Ovary (tissue), 9 donors: ENCODE data around the gene TBC1D5. TPM values are rescaled to one million over a fixed set of nuclear protein-coding genes. Genes with fewer than 3 reads are reported as not detected.
"Not testable (repeated sequence)": the region's sequence is repeated elsewhere in the genome, so short reads cannot be mapped to it uniquely, and the experiment has no call there.

Experiments used
- DNase-seq, 5 donors: peaks; one replicate each; pipeline ENCODE4 v3.0.0-alpha.2; 2019 to 2020
- H3K27ac ChIP-seq, 2 donors: fragments of 200-600 bp; one replicate each; pipeline versions ENCODE4 v1.5.1 to v1.8.0; 2019 to 2022
- H3K27me3 ChIP-seq: fragments of 200-600 bp; one replicate; pipeline ENCODE4 v1.8.0; 2022
- H3K36me3 ChIP-seq: fragments of 200-600 bp; sonication (generic); one replicate; pipeline ENCODE4 v1.5.1; 2019
- H3K4me1 ChIP-seq: one replicate; pipeline ENCODE4 v1.8.1; 2013; ENCODE audit warnings: mild to moderate bottlenecking, moderate library complexity; ENCODE audit not compliant: insufficient read depth
- H3K4me3 ChIP-seq: fragments of 200-600 bp; sonication (generic); one replicate; pipeline ENCODE4 v1.5.1; 2017
- H3K9me3 ChIP-seq, 2 donors: fragments of 200-600 bp in 1 of 2; sonication (generic) in 1 of 2; one replicate each; pipeline versions ENCODE4 v1.5.1 to v1.8.1; 2013 to 2019; ENCODE audit warnings: mild to moderate bottlenecking in 1 of 2, moderate library complexity in 1 of 2
- CTCF ChIP-seq, 3 donors: fragments of 450-650 bp in 2 of 3; fragments of 200-600 bp in 1 of 3; IDR thresholded peaks; one replicate each; pipeline versions ENCODE4 v1.5.1 to v1.8.0; 2016 to 2022; ENCODE audit warnings: antibody characterized with exemption in 3 of 3, mild to moderate bottlenecking in 1 of 3
- EP300 ChIP-seq: sonication (generic); formaldehyde crosslinking; IDR thresholded peaks from one replicate; pipeline ENCODE4 v1.6.1; 2017; ENCODE audit warnings: antibody characterized with exemption
- POLR2A ChIP-seq: fragments of 450-650 bp; IDR thresholded peaks from one replicate; pipeline ENCODE4 v1.6.1; 2017; ENCODE audit warnings: antibody characterized with exemption, mild to moderate bottlenecking, moderate library complexity
- WGBS, 3 donors: extraction: QIAGEN DNeasy Blood & Tissue Kit in 1 of 3; methylation state at CpG; one replicate each; pipeline versions ENCODE4 v1.1.5 to v1.1.7; 2013 to 2017; 5-methylcytosine and 5-hydroxymethylcytosine counted together
- intact Hi-C, 4 donors: fragments of 100-400 bp; cut with DNase I; formaldehyde crosslinking; loops; one replicate each; pipeline versions ENCODE4 v1.11.0 to v1.15.1; 2022 to 2023
- polyA plus RNA-seq, 2 donors: library from polyadenylated mRNA; stranded (reverse); fragments of 200-250 nt in 1 of 2; fragments of 350-450 nt in 1 of 2; fragmentation: Illumina TruSeq in 1 of 2; extraction: RNeasy Lipid Tissue Mini Kit (QIAGEN cat#74804) in 1 of 2; gene quantifications; one replicate each; pipeline ENCODE4 v1.2.3, GENCODE V29; 2013 to 2014
- total RNA-seq, 7 donors: library from RNA; depleted of rRNA in 2 of 7; stranded (reverse); fragments of >200 nt in 2 of 7; fragmentation: NEBNext Ultra II Directional in 3 of 7; extraction: Animal tissue kit (Norgen Biotek cat#: 25700) in 3 of 7; gene quantifications; one replicate each; pipeline versions ENCODE4 v1.1.0 to v1.2.4, GENCODE V29; 2016 to 2023
- donor health status: DM: no; HTN: no; CAD: no; lungs with moderate emphysema.
- donor health status: DM: no; HTN: no; CAD: no.
- donor health status: Bipolar disorder and iron deficiency.
- donor health status: DM: yes; HTN: yes; CAD: no.
- donor health status: DM: no; HTN: no; CAD: no.
- donor health status: DM: yes; HTN: yes; CAD: no.

TBC1D5 gene
- total and polyA plus RNA-seq, 9 donors: 20.7 to 73.5 (median 61.0) TPM

GRCh38 chr3:17775073-17775472 is 32.6 kb upstream of the TBC1D5 start:
- TF ChIP-seq CTCF (IDR thresholded peaks at IDR 0.05): no peak
- no peak for TF ChIP-seq POLR2A
- H3K9me3 ChIP-seq: no peaks in the 10 kb centered on the region
- no peak overlapping the region for H3K27ac ChIP-seq
- no peak overlapping the region for H3K4me3 ChIP-seq
- no peaks in the 10 kb centered on the region for H3K4me1 ChIP-seq
- WGBS, 3 donors: 81 to 88% (median 84%) methylated on average over 8 of the region's 8 CpGs
- H3K36me3 ChIP-seq: no peaks in the 10 kb centered on the region
- intact Hi-C loops: no loop called here
- H3K27me3 ChIP-seq: no peaks in the 10 kb centered on the region
- no peak for DNase-seq

DNA sequence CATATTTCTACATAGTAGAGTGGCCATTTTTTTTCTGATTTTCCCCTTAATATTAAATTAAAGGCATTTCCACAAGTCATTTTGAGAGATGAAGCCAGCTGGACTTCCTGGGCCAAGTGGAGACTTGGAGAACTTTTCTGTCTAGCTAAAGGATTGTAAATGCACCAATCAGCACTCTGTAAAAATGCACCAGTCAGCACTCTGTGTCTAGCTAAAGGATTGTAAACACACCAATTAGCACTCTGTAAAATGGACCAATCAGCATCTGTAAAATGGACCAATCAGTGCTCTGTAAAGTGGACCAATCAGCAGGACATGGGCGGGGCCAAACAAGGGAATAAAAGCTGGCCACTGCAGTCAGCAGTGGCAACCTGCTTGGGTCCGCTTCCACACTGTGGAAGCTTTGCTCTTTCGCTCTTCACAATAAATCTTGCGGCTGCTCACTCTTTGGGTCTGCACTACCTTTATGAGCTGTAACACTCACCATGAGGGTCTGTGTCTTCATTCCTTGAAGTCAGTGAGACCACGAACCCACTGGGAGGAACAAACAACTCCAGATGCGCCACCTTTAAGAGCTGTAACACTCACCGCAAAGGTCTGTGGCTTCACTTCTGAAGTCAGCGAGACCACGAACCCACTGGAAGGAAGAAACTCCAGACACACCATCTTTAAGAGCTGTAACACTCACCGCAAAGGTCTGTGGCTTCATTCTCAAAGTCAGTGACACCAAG is 31.9 kb upstream of the TBC1D5 start:
- WGBS, 3 donors: 91 to 95% (median 92%) methylated on average over 10 of the region's 10 CpGs
- H3K4me3 ChIP-seq, H3K9me3 ChIP-seq, H3K36me3 ChIP-seq, H3K27me3 ChIP-seq, H3K4me1 ChIP-seq, H3K27ac ChIP-seq, DNase-seq, intact Hi-C loops: not testable (repeated sequence)

- intact Hi-C loops: no loop called here
- WGBS, 3 donors: 90 to 94% (median 93%) methylated on average over 3 of the region's 3 CpGs
- no peaks in the 10 kb centered on the region for H3K9me3 ChIP-seq
- H3K4me1 ChIP-seq: no peaks in the 10 kb centered on the region
- no peak for TF ChIP-seq CTCF (IDR thresholded peaks at IDR 0.05)
- TF ChIP-seq POLR2A: no peak
- TF ChIP-seq EP300: no peak
- no peaks in the 10 kb centered on the region for H3K36me3 ChIP-seq
- H3K4me3 ChIP-seq: no peak overlapping the region
- no peaks in the 10 kb centered on the region for H3K27me3 ChIP-seq
- DNase-seq: no peak
- H3K27ac ChIP-seq: no peak overlapping the region
These were observed 30.1 kb upstream of the TBC1D5 start for GRCh38 chr3:17772556-17772955.

DNA sequence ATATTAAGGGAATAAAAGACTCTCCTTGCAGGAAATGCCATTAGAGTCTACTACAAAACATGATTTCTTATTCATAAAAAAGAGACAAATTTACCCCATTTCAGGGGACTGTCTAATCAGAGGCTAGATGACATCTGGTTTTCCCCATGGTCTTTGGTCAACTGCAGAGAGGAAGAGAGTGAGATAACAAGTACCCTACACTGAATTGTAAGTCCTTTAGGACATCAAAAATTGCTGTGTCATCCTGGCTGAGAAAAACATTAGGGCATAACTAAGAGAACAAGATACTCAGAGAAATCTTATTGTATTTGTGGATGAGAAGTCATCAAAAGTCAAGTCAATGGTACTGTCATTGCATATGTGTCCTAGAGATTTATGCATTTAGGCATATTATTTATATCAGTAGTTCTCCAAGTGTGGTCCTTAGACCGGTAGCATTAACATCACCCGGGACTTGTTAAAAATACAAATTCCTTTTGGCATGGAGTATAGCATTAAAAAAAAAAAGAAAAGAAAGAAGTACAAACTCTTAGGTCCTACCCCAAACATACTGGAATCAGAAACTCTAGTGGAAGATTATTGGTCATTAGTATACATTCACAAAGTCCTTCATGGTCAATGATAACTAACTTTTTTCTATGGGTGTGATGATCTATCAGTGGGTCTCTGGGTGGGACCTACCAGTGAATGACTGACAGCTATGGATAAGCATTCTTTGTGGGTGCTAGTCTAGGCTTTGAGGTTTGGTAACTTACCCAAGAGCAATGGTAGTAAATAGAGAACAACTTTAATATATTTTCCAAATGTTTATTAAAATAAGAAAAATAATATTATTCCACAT is 29.0 kb upstream of the TBC1D5 start:
- TF ChIP-seq EP300 (no peak), POLR2A (no peak), CTCF (IDR thresholded peaks at IDR 0.05) (no peak)
- 80 to 86% (median 86%) methylated on average over 2 of the region's 2 CpGs for WGBS, 3 donors
- Histone ChIP-seq H3K36me3 (no peaks in the 10 kb centered on the region), H3K27ac (no peak overlapping the region), H3K9me3 (no peaks in the 10 kb centered on the region), H3K4me3 (no peak overlapping the region), H3K4me1 (no peaks in the 10 kb centered on the region), H3K27me3 (no peaks in the 10 kb centered on the region)
- intact Hi-C loops: no loop called here
- no peak for DNase-seq

GRCh38 chr3:17770682-17771081 is 28.3 kb upstream of the TBC1D5 start:
- H3K27ac ChIP-seq: no peak overlapping the region
- intact Hi-C loops: no loop called here

More at GRCh38 chr3:17770682-17771081, 28.3 kb upstream of the TBC1D5 start:
- H3K4me3 ChIP-seq: no peak overlapping the region
- H3K9me3 ChIP-seq: no peaks in the 10 kb centered on the region
- DNase-seq: no peak
- H3K27me3 ChIP-seq: no peaks in the 10 kb centered on the region
- no peak for TF ChIP-seq POLR2A
- no peak for TF ChIP-seq CTCF (IDR thresholded peaks at IDR 0.05)
- TF ChIP-seq EP300: no peak
- H3K4me1 ChIP-seq: no peaks in the 10 kb centered on the region
- H3K36me3 ChIP-seq: no peaks in the 10 kb centered on the region
